ENCODE results near the gene MGAT3.

MGAT3 gene

DNA sequence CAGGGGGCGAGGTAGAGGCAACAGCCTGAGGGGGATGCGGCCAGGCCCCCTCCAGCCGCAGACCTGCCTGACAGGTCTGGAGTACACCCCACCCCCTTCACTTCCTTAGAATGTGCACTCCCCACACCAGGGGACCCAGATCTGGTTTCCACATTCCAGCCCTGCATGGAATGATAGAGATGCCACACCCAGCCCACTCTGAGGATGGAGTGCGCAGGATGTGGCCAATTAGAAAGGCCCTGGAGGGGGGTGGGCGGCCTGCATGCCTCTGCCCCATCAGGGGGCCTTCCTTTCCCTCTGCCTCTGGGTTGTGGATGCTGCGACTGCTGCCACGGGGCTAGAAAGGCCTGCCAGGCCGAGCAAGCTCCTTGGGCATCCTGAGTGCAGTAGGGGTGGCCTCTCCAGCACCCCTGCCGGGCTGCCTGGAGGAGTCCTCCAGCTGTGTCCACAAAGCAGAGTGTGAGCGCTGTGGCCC, 28.2 kb upstream of the MGAT3 start:
- DNase-seq (ENCODE audit: low spot score), result no peak

DNA sequence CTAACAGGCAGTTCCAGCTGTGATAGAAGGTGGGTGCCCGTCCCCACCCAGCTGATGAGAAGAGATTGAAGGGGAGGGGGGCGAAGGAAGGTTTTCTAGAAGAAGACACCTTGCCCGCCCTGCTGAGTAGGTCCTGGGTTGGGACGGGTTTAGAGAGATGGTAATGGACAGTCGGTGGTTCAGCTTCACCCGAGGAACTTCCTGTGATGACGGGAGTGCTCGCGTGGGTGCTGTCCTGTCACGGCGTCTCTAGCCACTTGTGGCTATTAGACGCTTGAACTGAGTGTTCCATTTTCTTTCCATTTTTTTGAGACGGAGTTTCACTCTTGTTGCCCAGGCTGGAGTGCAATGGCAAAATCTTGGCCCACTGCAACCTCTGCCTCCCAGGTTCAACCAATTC, 27.6 kb upstream of the MGAT3 start:
- DNase-seq (ENCODE audit: low spot score), result no peak

DNA sequence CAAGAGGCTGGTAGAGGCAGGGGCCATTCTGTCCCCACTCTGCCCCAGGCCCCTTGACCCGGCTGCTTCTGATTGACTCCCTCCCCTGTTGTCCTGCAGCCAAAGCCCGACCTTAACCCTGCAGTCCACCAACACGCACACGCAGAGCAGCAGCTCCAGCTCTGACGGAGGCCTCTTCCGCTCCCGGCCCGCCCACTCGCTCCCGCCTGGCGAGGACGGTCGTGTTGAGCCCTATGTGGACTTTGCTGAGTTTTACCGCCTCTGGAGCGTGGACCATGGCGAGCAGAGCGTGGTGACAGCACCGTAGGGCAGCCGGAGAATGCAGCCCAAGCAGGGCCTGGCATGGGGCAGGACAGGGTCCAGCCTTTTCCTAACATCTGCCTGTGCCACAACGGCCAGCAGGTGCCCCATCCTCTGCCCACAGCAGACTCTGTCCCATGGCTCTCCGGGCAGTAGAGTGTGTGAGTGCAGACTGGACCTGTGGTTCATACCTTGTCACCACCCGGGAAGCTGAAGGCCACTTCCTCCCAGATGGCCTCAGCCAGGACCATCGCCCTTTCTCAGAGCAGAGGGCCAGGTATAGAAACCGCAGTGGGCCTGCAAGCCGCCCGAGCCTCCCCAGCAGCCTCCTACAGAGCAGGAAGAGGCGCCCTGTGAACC, 26.8 kb upstream of the MGAT3 start:
- no peak for DNase-seq (ENCODE audit: low spot score)

DNA sequence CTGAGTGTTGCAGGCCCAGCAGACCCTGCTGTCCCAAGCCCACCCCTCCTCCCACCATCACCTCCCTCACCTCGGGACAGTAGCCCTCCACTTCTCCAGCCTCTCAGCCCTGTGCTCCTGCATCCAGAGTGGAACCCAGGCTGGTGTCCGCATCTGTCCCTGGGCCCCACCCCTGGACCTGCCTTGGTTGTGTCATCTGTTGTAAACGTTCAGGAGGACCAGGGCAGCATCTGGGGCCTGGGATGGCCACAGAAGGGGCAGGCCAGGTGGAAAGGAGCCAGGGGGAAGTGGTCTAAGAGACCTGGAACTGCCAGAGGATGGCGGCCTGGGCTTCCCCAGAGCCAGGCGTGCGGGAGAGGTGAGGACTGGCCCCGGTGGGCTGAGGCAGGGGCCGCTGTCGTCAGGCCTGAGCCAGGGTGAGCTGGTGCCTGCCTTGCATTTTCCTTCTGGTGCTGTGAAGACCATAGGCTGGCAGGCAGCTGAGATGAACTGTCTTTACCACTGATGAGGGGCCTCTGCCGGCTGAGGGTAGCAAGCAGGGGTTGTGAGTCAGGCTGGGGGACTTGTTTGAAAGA, 26.1 kb upstream of the MGAT3 start:
- no peak for DNase-seq (ENCODE audit: low spot score)

DNA sequence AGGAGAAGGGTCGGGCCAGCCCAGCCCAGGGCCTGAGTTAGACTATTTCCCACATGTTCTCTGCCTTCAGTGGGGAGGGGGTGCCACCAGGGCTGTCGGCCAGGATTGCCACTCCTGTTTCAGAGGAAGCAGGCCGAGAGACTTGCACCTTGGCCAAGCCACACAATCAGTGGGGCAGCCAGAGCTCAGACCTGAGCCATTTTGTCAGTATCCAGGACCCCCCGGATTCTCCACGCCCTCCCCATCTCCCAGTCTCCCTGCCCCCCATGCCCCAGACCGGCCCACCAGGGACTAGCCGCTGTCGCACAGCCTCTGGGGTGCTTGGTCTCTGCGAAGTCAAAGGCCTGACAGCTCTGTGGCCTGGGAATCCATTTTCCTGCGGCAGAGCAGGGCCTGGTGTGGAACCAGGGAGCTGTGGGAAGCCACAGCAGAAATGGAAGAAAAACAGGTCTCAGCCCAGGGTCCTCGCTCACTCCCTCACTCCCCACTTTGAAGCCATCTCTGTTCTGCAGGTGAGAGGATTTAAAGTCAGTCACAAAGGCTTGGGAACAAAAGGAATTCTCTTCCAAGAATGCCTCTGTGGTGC, 25.5 kb upstream of the MGAT3 start:
- DNase-seq (ENCODE audit: low spot score), result no peak

DNA sequence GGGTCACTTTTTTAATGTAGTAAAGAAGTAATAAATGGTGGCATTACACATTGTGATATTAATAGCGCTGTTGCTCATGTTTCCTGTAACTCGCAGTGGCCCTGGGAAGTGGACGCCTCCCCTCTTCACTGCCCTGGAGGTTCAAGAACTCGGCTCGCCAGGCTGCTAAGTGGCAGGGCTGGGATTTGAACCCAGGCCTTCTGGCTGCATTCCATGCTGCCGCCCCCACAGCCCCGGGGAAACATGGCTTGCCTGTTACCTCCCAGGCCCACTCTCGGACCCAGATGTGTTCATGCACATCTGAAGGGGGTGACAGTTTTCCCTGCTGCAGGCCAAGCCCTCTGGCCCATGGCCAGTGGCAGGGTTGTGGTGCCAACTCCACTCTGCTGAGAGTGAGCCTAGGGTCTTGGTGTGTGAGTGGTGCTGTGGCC, 25.0 kb upstream of the MGAT3 start:
- DNase-seq (ENCODE audit: low spot score), result no peak

DNA sequence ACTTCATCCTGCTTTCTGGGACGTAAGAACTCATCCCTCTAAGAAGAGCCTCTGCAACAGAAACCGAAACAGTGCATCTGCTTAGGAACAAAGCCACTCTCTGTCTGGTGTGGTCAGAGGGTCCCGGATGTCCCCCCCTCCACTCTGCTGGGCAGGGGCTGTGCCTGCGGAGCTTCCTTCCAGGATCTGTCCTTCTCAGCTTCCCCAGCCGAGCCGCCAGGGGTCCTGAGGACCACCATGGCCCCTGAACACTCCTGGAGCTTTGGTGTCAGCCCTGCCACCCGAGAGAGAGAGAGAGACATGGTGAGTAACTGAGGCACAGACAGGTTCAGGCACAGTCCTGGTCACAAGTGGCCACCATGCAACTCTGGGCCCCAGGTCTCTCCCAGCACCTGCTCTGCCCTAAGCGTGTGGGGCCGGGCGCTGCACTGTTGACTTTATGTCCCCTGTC, 24.4 kb upstream of the MGAT3 start:
- no peak for DNase-seq (ENCODE audit: low spot score)

DNA sequence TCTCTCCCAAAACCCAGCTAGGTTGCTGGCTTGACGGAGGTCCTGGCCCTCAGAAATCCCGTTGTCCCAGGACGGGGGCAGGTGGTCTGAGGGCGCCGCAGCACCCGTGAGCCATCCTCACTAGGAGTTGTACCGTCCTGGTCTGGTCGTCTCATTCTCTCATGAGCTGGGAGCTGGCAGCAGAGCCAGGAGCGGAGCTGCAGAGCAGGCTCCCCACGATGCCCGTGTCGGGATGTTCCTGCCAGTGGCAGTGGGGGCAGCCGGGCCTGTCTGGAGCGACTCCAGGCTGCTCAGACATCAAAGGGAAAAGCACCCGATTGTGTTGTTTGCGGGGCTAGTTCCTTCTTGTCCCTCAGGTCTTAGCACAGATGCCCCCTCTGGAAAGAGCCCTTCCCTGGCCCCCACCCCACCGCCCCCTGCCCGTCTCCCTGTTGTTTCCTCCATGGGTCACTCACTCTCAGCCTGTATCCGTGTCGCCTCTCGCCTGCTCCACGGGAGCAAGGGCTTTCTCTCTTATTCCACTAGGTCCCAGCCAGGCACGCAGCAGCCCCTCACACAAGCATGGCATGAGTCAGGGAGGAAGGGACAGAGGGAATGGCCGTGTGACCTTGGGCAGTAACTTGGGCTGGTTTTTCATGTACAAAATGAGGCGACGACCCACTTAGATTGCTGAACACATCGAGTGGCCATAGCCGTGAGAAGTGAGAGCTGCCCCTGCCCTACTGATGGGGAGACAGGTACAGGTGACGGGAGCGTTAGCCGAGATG, 23.2 kb upstream of the MGAT3 start:
- no peak for DNase-seq (ENCODE audit: low spot score)

DNA sequence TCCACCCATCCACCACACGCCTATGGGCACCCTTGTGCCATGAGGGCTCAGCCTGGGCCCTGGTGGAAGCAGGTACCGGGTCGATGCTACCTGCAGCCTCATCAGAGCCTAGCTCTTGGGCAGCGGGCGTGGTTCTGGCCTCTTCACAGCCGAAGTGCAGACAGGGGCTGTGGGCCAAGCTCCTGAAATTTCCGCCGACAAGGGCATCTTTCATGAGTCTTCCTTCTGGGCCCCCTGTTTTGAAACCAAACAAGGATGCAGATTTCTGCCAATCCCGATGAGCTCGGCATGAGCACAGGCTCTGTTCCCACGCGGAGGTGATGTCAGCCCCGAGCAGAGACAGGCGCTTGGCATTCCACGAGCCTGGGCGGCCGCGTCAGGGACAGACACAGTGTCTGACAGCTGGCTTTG, 22.6 kb upstream of the MGAT3 start:
- no peak for DNase-seq (ENCODE audit: low spot score)

DNA sequence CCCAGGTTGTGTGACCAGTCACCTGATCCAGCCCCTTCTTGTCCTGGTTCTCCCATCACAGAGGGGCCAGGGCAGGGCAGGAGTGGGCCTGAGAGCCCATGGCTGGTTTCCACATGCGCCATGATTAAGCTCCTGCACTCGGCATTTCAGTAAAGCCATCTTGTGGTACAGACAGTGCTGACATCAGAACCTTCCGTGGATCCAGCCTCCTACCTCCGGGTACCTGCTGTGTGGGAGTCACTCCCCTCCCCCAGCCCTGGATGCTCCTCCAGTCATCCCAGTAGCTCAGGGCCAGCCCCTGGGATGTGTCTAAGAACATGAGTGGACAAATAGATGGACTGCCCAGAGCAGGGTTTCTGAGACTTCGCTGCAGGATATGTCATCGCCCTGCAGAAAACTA, 22.1 kb upstream of the MGAT3 start:
- no peak for DNase-seq (ENCODE audit: low spot score)

DNA sequence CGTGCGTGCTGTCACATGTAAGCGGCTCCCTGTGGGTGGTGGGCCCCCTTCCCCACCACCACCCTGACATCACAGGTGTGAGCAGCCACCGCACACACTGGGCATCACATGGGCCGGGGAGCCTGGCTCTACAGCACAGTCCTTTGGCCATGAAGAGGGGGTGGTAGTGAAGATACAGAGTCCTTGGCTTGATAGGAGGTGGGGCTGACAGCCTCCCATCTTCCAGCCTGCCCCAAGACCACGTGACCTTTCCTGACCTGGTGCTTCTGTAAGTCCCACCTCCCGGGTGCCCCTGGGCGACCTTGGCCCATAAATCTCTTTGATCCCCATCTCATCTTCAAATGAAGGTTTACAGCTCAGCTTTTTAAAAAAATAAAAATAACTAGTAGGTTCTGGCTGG, 21.2 kb upstream of the MGAT3 start:
- no peak for DNase-seq (ENCODE audit: low spot score)

DNA sequence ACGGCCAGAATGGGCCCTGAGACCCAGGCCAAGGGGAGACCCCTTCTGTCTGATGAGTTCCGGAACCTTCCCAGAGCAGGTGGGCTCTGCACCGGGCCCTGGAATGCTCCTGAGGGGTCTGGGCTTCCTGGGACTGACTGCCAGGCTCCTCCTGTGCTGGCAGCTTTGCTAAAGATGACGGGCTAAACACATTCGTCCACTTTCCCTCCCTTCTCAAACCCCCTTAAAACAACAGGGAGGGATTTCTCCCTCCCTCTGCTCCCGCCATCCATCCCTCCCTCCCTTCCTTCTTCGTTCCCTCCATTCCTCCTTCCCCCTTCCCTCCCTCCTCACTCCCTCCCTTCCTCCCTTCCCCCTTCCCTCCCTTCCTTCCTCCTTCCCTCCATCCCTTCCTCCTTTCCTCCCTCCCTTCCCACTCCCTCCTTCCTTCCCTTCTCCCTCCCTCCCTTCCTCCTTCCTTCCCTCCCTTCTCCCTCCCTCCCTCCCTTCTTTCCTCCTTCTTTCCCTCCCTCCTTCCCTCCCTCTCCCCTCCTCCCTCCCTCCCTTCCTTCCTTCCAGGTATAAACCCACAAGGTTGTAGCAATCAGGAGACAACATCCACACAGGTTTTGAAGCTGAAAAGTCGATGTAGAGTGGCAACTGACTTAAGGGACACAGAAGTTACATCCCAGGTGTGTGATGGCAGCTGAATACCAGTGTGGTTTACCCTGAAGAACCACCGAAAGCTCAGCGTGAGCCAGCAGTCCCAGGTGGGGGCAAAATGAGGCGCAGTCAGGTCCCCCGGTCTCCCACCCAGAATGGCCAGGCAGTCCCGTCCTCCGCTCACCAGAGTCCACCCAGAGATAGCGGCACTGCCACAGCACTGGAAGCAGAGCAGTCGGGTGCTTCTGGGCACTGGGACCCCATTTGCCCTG, 18.8 kb upstream of the MGAT3 start:
- no peak for DNase-seq (ENCODE audit: low spot score)

DNA sequence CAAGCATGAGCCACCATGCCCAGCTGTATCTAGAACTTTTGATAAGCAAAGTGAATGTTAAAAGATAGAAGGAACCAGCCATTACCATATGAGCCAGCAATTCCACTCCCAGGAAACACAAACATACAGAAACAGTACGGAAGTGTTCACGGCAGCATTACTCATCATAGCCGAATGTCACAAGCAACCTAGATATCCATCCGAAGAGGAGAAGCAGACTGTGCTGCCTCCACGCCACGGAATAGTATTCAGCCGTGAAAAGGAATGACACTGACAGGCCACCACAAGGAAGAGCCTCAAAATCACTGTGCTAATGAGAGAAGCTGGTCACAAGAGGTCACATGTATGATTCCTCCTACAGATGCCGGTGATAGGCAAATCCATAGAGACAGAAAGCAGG, 17.6 kb upstream of the MGAT3 start:
- peak; percentile 36 for DNase-seq (ENCODE audit: low spot score)

DNA sequence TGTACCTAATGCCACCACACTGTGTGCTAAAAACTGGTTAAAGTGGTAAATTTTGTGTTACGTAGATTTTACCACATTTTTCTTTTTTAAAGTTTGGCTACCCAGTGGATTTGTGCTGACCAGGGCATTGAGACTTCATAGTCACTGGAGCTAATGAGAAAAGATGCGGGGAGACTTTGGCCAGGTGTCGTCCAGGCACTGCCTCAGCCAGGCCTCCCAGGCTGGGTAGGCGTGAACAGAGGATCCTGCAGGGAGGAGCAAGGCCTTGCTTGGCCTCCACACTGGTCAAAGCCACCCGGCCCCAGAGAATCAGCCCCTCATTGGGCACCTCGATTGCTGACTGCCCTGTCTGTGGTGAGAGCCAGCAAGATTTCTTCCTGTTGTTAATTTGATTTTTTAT, 13.4 kb upstream of the MGAT3 start:
- no peak for DNase-seq (ENCODE audit: low spot score)

DNA sequence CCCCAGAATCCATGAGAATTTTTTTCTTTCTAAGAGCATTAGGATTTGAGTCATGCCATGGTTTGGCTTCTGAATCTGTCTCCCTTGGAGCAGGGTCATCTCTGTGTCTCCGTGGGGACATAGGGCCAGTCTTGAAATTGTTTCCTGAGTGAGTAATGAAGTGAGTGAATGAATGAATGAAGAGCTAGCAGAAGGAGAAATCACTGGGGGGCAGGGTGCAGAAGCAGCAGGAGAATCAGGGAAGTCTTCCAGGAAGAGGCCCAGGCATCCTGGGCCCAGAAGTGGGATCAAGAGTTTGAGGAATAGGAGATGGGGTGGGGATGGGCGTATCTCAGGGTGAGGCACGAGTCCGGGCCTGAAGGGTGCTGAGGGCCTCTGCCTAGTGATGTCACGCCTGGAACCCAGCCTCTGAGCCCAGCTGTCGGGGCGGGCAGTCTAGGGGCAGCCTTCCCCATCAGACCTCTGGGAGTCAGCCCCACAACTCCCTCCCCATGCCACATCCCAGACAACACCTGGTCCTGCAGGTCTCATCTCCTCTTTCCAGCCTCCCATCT, 12.5 kb upstream of the MGAT3 start:
- DNase-seq (ENCODE audit: low spot score), result no peak

DNA sequence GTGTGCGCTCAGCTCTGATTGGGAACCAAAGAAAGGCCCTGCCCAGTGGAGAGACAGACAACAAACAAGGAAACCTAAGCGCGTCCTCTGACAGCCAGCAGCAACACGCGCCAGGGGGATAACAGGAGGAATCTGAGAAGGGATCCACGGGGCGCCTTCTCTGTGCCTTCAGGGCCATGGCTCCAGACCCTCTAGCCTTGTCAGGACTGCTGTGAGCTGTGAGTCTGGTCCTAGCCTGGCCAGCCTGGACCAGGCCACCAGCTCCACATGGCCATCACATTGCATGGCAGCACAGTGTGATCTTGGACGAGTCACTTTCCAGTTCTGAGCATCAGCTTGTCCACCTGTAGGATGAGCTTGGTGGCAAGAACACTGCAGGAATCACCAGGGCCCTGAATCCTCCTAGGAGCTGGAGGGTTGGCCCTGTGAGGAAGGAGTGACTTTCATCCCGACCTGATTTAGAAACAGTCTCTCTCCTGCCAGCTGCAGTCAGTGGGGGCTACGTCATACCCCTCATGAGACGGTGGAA, 11.8 kb upstream of the MGAT3 start:
- no peak for DNase-seq (ENCODE audit: low spot score)

DNA sequence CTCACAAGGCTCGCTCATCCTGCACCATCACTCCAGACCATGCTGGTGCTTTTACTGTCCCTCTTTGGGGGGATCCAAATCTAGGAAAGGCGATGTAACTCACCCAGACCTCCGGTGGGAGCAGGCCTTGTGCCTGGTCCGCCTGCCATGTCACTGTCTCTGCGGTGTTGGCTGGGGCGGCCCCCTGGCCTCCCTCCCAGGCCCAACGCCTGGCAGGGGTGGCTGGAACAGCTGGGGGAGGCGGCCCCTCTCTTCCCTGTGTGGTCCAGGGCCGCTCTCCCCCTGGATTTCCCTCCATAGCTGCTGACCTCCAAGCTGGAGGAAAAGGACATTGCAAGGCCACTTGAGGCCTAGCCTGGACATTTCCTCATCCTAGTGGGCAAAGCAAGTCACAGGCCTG, 11.1 kb upstream of the MGAT3 start:
- DNase-seq (ENCODE audit: low spot score), result no peak

DNA sequence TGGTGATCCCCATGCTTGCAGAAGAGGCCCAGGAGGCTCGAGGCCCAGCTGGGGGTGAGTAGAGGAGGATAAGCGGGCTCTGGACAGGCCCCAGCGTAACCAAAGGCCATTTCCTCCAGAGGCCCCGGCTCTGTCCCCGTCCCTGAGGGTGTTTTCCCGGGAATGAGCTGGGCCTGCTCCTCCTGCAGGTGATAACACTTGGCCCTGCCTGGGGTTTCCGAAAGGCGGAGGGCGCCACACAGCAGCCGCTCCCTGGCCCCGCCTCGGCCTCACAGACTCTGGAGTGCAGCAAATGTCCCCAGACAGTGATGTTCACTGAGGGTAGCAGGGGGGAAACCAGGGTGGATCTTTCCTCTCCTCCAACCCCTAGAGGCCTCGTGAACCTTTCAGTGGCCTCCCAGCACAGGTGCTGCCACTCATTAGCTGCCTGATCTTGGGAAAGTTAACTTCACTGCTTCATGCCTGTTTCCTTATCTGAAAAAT, 10.5 kb upstream of the MGAT3 start:
- DNase-seq (ENCODE audit: low spot score), result no peak

DNA sequence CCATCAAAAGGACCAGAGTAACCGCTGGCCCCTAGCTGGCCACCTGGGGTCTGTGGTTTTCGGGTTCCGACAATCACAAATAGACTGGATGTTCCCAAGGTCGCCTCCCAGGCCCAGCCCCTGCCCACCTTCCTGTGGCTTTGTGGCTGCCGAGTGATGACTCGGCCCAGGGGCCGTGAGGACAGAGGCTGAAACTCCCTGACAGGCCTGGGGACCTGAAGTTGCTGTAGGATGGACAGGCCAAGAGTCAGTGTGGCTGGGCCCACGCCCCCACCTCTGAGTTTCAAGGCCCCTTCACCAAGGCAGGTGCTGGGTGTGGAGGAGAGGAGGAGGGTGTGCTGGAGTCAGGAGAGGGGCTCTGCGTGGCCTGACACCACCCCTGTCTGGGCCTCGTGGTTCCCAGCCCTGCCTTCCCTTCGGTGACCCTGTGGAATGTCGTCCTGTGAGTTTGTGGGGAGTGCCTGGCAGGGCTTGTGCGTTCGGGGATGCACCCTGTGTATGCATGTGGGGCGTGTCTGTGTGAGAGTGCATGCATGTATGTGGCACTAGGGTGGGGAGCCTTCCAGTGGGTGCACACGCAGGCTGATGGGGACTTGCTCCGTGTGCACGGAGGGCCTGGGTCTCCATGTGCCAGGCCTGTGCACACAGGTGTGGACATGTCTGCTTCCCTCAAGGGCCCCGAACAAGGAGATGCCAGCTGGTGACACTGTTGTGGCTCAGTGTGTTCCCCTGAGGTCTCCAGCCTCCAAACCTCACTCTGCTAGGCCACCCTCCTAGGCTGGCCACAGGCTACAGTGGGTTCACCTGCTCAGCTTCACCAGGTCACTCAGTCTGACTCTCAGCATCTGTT, 8.4 kb upstream of the MGAT3 start:
- no peak for DNase-seq (ENCODE audit: low spot score)

DNA sequence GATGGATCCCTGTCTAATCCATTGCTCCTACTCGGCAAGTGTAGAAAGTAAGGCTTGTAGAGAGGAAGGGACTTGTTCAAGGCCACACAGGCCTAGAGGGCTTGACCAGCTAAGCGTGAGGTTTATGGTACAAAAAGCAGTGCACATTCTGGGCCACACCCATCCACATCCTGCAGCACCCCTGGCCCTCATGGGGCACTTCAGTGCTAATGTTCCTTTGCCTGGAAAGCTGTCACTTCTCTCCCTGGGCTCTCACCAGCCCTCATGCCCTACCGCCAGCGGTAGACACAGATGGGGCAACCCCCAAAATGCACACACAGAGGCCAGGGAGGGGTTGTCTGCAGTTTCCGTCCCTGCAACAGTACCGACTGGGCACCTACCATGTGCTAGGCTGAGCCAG, 7.1 kb upstream of the MGAT3 start:
- DNase-seq (ENCODE audit: low spot score), result no peak
